ENCODE results near the gene PIGT.
"Not testable (repeated sequence)": the region's sequence is repeated elsewhere in the genome, so short reads cannot be mapped to it uniquely, and the experiment has no call there.

Gene PIGT

GRCh38 chr20:45467172-45467571 lies 51.2 kb downstream of the PIGT start:
- DNase-seq, result no peak

GRCh38 chr20:45467861-45468260 lies 51.9 kb downstream of the PIGT start:
- DNase-seq, result no peak

- DNase-seq, result no peak
Observed at GRCh38 chr20:45469336-45470261, 53.7 kb downstream of the PIGT start, which contains the start of gene WFDC2. TSS of gene WFDC2 (plus strand) at chr20:45469753. CDS start at chr20:45469782, 29 bp downstream.

- DNase-seq, result no peak
Observed at GRCh38 chr20:45470262-45470931, 54.5 kb downstream of the PIGT start.

- DNase-seq, result no peak
Observed at GRCh38 chr20:45470937-45471336, 55.0 kb downstream of the PIGT start.

- DNase-seq, result not testable (repeated sequence)
Observed at GRCh38 chr20:45472286-45472685, 56.3 kb downstream of the PIGT start.

Measured in HCEC 1CT (cell line).